ENCODE results near the gene TMEM134.
"Not testable (repeated sequence)": the region's sequence is repeated elsewhere in the genome, so short reads cannot be mapped to it uniquely, and the experiment has no call there.

- TF ChIP-seq, protein P1, sequence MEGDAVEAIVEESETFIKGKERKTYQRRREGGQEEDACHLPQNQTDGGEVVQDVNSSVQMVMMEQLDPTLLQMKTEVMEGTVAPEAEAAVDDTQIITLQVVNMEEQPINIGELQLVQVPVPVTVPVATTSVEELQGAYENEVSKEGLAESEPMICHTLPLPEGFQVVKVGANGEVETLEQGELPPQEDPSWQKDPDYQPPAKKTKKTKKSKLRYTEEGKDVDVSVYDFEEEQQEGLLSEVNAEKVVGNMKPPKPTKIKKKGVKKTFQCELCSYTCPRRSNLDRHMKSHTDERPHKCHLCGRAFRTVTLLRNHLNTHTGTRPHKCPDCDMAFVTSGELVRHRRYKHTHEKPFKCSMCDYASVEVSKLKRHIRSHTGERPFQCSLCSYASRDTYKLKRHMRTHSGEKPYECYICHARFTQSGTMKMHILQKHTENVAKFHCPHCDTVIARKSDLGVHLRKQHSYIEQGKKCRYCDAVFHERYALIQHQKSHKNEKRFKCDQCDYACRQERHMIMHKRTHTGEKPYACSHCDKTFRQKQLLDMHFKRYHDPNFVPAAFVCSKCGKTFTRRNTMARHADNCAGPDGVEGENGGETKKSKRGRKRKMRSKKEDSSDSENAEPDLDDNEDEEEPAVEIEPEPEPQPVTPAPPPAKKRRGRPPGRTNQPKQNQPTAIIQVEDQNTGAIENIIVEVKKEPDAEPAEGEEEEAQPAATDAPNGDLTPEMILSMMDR (IDR thresholded peaks at IDR 0.05 in 4 of 5, conservative IDR thresholded peaks at IDR 0.05 in 1 of 5) = not testable (repeated sequence)
- TF ChIP-seq POLR2A (IDR thresholded peaks at IDR 0.05) = not testable (repeated sequence)
Measured at GRCh38 chr11:67476692-67477091, 7.6 kb upstream of the TMEM134 start.
